ENCODE data around the gene SOHLH1. TPM values are rescaled to one million over a fixed set of nuclear protein-coding genes. Genes with fewer than 3 reads are reported as not detected.

The SOHLH1 gene
- total and polyA plus RNA-seq, 2 of the 4 experiments (the other 2 are of a cell fraction) = not detected

DNA sequence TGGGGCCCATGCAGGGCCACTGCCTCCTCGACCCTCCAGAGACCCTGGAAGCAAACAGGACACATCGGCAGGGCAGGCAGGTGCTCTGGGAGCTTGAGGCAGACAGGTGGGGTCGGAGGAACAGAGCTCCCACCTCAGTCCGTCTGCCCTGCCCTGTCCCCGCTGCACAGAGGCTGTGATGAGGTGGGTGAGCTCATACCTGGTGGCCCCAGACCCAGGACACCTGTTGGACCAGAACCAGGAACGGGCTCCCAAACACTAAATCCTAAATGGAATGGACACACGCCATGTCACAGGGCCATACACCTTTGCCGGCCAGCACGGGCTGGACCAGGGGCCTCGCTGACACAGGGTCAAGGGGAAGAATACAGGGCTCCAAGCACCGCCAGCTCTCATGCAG lies 5.5 kb downstream of the SOHLH1 start:
- no peak overlapping the region for H2AFZ ChIP-seq (replicated peaks; ENCODE audit: low read length, poor library complexity)
- no peak for ATAC-seq (ENCODE audit: low read depth)
- H2BK15ac ChIP-seq (ENCODE audit: low read depth, low read length) = no peak overlapping the region
- no peak overlapping the region for H3K4me2 ChIP-seq (ENCODE audit: low read depth, low read length)
- peaks cover 4% of the 10 kb centered on the region; the same call in 1 of the 2 replicates for H3K9me1 ChIP-seq (ENCODE audit: insufficient read depth, low read length)
- H2BK20ac ChIP-seq (ENCODE audit: low read depth, low read length) = no peak overlapping the region
- H2BK120ac ChIP-seq (ENCODE audit: low read depth, low read length) = no peak overlapping the region
- peaks cover 2% of the 10 kb centered on the region; the same call in 1 of the 2 replicates for H3K27me3 ChIP-seq (ENCODE audit: control insufficient read depth, insufficient read depth, low read length)
- H3K36me3 ChIP-seq (ENCODE audit: control insufficient read depth, insufficient read depth, low read length) = no peaks in the 10 kb centered on the region
- no peak overlapping the region for H3K14ac ChIP-seq (replicated peaks; ENCODE audit: low read depth, low read length)
- H4K8ac ChIP-seq (ENCODE audit: low read depth in 2 of 2, low read length in 2 of 2) = no peak overlapping the region
- 55% methylated on average over 6 of the region's 11 CpGs; no CpG with 5 or more reads in 1 of the 2 experiments for WGBS, 2 experiments (ENCODE audit: extremely low coverage in 2 of 2, insufficient read length in 1 of 2)
- no peak overlapping the region for H3K9ac ChIP-seq (ENCODE audit: low read depth, low read length)
- H4K5ac ChIP-seq (ENCODE audit: low read depth, low read length) = no peak overlapping the region
- no TSS peak for BruUV-seq (replicated peaks)
- no peaks in the 10 kb centered on the region for H4K20me1 ChIP-seq (ENCODE audit: insufficient read depth, low read length)
- H2AK9ac ChIP-seq (replicated peaks; ENCODE audit: low read depth, low read length, poor library complexity) = no peak overlapping the region
- no peaks in the 10 kb centered on the region for H3K4me1 ChIP-seq (ENCODE audit: control insufficient read depth, insufficient read depth, low read length)
- dilution Hi-C loops (cut with HindIII; ENCODE audit: low sequenced_read_pairs, unreplicated experiment) (no loop called here), intact Hi-C loops (cut with micrococcal nuclease) (no loop called here), in situ Hi-C loops (cut with MboI; ENCODE audit: low sequenced_read_pairs) (no loop called here)
- no peak overlapping the region for H3K27ac ChIP-seq (ENCODE audit: insufficient read depth, low read length)
- no peak overlapping the region for H3K4ac ChIP-seq (ENCODE audit: low read depth, low read length)
- TF ChIP-seq NFE2L2 (IDR thresholded peaks at IDR 0.05; ENCODE audit: low read depth, low read length) = no peak
- no peak for DNase-seq
- CTCF ChIA-PET = no interaction called here
- H4K91ac ChIP-seq (ENCODE audit: insufficient read depth, low read depth, low read length) = no peak overlapping the region
- no peak overlapping the region for H3K18ac ChIP-seq (ENCODE audit: low read depth, low read length)
- no peaks in the 10 kb centered on the region for H3K9me3 ChIP-seq (ENCODE audit: control insufficient read depth, insufficient read depth, low read length)
- POLR2A ChIA-PET (ENCODE audit: unreplicated experiment) = no interaction called here
- no peak overlapping the region for H3K4me3 ChIP-seq (ENCODE audit: insufficient read depth, low read depth, low read length)
- no peak overlapping the region for H2AK5ac ChIP-seq (ENCODE audit: low read depth, low read length)
- no peak overlapping the region for H2BK5ac ChIP-seq (ENCODE audit: low read depth, low read length, poor library complexity, severe bottlenecking)
- H3K79me1 ChIP-seq (ENCODE audit: low read depth in 1 of 2, low read length in 2 of 2) = no peaks in the 10 kb centered on the region
- no peak overlapping the region for H3K23ac ChIP-seq (ENCODE audit: low read depth, low read length)
- H3K56ac ChIP-seq (ENCODE audit: extremely low read depth, insufficient read depth, low read length) = no peak overlapping the region
